ENCODE data around the gene ESYT2. TPM values are rescaled to one million over a fixed set of nuclear protein-coding genes. Genes with fewer than 3 reads are reported as not detected.
"Not testable (repeated sequence)": the region's sequence is repeated elsewhere in the genome, so short reads cannot be mapped to it uniquely, and the experiment has no call there.

The ESYT2 gene
- total RNA-seq, 1 donor from 2014 or later: 226 TPM

DNA sequence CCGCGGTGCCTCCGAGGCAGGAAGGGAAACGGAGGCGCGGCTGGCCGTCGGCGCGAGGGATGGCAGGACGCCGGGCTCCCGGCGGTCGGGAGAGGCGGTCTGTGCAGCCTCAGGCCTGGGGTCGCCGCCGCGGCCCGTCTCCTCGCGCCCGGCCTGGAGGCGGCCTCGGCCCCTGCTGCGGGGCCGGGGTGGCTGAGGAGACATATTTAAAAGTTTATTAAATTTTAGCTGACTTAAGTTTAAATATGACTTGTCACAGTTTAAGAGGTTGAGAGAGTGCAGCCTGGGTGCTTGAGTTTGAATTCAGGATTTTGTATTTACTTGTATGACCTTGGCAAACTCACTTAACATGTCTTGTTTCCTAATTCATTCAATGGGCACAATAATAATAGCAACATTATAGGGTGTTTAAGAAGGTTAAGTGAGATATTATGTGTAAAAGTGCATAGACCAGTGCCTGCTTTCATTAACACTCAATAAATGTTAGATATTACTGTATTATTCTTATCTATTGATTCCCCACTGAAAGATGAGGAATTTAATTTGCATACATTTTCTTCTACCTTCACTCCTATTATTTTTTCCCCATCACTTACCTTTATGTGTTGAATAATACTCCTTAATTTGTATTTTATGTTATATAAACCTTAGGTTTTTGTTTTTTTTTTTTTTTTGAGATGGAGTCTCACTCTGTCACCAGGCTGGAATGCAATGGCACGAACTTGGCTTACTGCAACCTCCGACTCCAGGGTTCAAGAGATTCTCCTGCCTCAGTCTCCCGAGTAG is 27.8 kb upstream of the ESYT2 start:
- no peak for DNase-seq (ENCODE audit: low read depth)

DNA sequence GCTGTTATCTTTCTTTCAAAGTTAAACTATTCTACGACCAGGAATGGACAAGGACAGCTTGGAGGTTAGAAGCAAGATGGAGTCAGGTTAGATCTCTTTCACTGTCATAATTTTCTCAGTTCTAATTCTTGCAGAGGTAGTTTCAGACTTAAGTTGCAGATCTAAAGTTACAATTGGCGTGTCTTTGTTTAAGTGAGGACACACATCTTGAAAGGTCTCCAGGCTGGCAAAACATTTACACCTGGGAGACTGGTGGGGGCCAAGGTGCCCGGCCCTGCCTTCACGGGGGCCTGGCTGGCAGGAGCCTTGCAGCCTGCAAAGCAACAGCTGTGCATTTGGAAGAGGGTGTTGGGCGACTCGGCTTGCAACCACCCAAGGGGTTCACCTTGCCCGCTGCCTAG is 25.4 kb upstream of the ESYT2 start:
- DNase-seq (ENCODE audit: low read depth): no peak

DNA sequence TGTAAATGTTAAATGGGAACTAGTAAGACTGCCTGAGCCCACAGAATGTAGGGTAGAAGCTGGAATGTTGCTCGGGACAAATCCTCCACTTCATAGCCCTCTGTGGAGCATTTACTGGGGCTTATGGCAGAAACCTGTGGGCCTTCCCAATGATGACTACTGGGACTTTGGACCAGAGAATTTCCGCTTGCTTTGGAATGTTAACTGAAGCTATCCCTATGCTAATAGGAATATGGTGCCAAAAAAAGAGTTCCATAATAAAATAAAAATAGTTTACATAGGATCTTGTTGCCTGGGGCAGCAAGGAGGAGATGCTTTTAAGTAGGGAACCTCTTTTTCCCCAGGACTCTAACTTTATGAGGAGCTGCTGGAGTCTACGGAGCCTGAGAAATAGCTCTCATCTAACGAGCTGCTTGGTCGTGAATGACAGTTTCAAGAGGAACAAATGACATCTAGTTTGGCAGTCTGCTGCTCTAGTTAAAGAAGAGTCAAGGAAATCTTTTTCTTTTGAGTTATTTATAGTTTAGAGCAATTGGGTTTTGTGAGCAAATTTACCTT is 21.3 kb upstream of the ESYT2 start:
- no peak for DNase-seq (ENCODE audit: low read depth)

DNA sequence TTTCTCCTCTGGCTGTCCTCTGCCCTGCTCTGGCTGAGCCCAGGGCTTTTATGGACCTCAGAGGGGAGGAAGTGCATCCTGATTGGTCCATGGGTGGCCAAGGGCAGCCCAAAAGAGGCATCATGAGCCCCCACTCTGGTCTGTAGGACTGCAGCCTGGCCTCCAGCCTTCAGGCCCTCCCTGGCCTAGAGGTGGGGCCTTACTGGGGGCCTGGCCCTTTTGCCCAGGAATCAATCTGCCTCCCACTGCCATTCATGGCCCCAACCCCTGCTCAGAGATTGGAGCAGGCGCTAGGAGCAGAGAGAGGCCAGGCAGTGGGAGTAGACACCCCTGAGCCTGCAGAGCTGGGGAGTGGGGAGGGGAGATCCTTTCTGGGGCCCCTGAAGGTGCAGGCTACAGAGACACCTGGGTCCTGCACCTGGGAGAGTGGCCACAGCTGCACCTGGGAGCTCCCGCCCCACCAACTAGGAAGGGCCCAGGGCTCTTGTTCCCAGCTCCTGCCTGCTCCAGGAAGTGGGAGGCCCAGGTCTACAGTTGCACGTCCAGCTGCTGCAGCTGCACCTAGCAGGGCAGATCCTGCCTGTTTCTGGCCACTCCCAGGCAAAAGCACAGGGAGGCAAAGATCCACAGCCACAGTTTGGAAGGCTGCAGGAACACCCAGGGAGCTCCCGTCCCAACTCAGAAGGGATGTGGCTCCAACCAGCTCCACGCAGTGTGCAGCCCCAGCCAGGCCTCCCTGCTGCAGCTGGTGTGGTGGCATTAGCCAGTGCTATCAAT is 20.6 kb upstream of the ESYT2 start:
- no peak for DNase-seq (ENCODE audit: low read depth)

DNA sequence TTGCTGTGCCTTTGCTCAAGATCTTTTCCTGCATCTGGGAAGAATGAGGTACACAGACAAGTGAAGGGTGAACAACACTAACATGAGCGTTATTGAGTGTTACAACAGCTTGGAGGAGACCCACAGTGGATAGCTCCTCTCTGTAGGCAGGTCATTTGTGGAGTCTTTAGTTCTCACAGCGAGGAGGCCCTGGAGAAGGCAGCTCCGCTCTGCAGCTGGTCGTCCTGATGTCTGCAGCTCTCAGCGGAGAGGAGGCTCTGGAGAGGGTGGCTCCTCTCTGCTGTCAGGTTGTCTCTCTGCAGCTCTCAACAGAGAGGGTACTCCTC is 20.1 kb upstream of the ESYT2 start:
- DNase-seq (ENCODE audit: low read depth): no peak

DNA sequence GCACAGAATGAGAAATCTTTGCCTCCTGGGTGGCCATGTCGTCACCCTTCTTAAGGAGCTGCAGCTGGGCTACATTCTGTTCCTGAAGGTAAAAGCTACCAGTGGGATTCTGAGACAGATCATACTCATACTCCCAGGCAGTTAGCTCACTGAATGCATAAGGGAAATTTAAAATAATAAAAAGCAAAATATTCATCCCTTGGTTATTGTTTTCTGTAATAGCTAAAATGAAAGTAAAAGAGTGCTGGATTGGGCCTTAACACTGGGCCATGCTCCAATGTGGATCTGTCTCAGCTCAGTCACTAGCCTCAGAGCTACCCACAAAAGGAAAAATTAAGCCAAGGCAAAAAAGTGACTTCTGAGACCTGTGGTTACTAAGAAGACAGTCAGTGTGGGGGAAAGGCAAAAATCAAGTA is 18.1 kb upstream of the ESYT2 start:
- no peak for DNase-seq (ENCODE audit: low read depth)

DNA sequence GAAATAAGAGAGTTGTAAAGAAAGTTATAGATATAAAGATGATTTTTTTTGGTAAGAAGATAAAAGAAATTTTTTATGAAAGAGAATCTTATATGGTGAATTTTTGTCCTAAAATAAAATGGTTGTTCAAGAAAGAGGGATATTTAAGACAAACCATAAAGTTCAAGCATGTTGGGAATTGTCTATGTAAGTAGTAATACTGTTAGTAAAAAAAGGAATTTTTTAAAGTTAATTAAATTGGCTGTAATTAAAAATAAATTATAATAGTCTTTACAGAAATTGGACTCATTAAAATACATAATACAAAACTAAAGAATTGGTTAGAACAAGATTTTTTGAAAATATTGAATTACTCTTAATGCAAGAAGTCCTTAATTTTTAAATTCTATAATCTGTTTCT is 17.0 kb upstream of the ESYT2 start:
- DNase-seq (ENCODE audit: low read depth): no peak

DNA sequence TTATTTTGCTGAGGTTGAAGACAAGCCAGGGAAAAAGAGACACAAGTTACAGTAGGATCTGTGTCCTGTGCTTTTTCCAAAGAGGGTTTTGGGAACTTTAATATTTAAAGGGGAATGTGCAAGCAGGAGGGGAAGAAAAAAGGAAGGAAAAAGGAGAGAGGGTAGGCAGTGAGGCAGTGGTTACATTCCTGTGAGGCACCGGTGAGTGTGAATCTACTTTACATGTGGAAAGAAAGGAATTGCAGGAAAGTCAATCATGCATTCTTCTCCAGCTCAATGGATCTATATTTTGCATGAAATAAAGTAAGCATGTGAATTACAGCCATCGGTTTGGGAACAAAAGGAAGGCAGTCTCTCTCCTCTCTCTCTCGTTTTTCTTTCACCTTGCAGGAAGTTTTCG is 14.5 kb upstream of the ESYT2 start:
- DNase-seq (ENCODE audit: low read depth): peak; percentile 50

DNA sequence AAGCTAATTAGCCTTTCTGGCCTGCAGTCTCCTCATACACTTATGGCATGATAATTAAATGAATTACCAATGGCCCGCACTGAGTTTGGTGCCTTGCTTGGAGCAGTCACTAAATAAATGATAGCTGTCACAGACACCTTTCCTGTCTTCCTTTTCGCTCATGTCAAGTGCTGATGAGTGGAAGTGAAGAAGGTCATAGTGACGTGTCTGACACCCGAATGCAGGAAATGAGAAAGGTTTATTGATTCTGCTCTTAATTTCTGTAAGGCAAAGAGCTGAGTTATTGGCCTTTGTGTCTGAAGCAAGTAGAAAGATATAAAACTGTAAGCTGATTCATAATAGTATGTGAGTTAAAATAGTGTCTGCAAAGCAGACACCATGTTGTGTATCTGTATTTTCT is 13.2 kb upstream of the ESYT2 start:
- no peak for DNase-seq (ENCODE audit: low read depth)

DNA sequence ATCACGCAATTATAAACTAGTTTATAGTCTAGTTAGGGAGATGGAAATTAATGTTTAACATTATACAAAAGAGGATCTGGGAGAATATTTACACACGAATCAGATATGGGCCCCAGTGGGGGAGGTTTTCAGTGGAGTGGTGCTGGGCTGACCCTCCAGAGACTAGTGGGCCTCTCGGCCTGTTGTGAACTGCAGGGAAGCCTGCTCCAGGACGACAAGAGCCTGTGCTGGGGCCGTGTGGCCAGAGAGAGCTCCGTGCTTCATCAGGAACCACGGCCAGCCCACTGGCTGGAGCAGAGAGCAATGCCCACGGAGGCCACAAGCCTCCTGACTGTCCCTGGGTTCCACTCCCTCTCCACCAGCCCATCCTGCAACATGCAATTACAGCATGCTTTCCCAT is 11.3 kb upstream of the ESYT2 start:
- no peak for DNase-seq (ENCODE audit: low read depth)

DNA sequence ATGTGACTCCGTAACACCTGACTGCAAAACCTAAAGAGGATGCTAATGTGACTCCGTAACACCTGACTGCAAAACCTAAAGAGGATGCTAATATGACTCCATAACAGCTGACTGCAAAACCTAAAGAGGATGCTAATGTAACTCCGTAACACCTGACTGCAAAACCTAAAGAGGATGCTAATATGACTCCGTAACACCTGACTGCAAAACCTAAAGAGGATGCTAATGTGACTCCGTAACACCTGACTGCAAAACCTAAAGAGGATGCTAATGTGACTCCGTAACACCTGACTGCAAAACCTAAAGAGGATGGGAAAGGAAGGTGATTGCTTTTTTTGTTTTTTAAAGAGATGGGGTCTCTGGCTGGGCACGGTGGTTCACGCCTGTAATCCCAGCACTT is 9.9 kb upstream of the ESYT2 start:
- not testable (repeated sequence) for DNase-seq (ENCODE audit: low read depth)

DNA sequence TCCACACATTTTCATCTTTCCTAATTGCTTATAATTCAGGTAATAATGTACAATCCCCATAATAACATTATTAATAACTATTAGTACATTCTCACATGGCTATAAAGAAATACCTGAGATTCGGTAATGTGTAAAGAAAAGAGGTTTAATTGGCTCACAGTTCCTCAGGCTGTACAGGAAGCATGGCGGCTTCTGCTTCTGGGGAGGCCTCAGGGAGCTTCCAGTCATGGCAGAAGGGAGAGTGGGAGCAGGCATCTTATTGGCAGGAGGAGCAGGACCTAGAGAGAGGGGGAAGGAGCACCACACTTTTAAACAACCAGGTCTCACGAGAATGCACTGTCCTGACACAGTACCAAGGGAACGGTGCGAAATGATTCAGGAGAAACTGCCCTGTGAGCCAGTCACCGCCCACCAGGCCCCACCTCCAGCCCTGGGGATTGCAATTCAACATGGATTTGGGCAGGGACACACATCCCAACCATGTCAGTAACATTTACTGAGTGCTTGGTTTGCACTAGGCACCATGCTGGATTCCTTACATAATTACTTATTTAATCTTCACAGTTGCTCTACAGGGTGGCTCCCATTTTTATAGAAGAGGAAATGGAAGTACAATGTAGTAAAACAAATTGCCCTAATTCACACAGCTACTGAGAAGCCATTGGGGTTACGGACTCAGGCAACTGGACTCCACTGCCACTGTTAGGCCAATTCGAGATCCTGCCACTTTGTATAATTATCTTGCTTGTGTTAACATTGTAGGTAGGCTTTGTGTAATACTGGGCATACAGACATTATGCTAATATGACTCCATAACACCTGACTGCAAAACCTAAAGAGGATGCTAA is 8.7 kb upstream of the ESYT2 start:
- no peak for DNase-seq (ENCODE audit: low read depth)

DNA sequence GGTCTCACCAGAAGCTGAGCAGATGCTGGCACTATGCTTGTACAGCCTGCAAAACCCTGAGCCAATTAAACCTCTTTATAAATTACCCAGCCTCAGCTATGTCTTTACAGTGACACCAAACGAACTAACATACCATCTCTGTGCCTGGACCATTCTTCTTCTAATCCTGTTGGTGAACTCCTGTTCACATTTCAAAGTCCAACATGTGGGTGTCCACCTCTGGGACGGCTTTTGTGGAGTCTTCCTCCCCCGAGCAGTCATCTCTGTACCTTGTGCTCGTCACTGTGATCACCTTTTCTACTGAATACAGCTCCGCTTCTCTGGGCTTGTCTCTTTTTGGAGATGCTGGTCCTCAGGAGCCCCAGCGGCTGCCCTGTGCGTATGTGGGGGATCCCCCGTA is 7.4 kb upstream of the ESYT2 start:
- DNase-seq (ENCODE audit: low read depth): no peak

DNA sequence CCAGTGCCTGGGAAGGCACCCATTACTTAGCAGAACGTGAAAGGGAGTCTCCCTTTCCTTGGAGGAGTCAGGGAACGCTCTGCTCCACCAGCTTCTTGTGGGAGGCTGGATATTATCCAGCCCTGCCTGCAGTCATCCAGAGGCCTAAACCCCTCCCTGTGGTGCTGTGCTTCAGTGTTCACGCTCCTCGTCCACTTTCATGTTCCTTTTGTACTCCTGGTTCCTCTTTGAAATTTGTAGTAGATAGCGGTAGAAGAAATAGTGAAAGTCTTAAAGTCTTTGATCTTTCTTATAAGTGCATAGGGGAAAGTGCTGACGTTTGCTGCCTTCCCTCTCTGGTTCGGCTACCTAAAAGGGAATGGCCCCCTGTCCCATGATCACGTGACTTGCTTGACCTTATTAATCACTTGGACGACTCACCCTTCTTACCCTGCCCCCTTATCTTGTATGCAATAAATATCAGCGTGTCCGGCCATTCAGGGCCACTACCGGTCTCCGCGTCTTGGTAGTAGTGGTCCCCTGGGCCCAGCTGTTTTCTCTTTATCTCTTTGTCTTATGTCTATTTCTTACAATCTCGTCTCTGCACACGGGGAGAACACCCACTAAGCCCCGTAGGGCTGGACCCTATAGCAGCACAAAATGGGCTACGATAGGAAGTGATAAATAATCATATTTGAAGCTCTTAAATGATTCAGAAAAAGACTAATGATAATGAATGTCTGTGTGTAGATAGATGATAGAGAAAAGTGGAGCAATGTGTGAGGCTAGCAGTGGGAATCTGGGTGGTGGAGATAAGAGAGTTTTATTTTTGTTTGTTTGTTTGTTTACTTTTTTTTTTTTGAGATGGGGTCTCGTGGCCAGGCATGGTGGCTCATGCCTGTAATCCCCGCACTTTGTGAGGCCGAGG is 5.8 kb upstream of the ESYT2 start:
- no peak for DNase-seq (ENCODE audit: low read depth)

DNA sequence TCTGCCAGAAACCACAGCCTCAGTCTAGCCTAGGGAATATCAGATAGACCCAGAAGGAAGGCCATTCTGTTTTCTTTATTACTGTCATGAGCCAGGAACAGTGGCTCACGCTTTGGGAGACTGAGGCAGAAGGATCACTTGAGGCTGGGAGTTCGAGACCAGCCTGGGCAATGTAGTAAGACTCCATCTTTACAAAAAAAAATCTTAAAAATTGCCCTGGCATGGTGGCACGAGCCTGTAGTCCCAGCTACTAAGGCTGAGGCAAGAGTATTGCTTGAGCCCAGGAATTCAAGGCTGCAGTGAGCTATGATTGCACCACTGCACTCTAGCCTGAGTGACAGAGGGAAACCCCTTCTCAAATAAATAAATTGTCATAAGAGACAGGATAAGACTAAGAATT is 3.7 kb upstream of the ESYT2 start:
- no peak for DNase-seq (ENCODE audit: low read depth)

DNA sequence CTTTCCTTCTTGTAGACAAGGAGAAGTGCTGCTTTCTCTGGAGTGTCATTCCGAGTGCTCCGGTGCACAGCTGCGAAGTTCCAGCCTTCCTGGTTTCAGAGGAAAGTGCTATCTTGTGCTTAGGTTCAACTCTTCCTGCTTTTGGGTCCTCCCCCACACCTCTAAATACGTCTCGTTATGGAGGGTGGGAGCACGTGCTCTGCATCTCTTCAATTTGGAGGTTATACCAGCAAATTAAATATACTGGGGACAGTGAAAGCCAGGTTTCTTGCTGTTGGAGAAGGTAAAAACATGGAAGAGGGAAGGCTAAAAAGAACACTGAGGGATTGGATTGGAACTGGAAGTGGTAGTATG is 2.4 kb upstream of the ESYT2 start:
- no peak for DNase-seq (ENCODE audit: low read depth)

DNA sequence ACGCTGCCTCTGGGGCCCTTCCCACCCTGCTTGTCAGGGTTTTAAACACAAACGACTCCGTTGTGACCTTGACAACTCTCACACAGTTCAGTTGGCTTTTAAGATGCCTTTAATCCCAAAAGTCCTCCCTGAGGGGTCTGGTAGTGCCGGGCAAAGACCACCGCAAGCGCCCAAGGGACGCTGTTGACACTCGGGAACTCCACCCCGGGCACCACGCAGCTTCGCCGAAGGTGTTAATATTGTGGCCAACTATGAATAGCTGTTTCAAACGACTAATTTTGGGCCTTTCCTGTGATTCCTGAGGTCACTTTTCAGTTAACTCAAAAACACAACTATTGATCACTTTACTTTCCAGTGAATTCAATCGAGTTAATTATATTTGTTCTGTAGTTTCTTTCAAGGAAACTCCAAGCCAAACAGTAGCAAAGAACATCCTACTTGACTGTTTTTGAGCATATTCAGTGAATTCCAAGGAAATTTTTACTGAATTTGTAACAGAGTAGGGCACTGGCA is 958 bp upstream of the ESYT2 start:
- DNase-seq (ENCODE audit: low read depth): no peak

DNA sequence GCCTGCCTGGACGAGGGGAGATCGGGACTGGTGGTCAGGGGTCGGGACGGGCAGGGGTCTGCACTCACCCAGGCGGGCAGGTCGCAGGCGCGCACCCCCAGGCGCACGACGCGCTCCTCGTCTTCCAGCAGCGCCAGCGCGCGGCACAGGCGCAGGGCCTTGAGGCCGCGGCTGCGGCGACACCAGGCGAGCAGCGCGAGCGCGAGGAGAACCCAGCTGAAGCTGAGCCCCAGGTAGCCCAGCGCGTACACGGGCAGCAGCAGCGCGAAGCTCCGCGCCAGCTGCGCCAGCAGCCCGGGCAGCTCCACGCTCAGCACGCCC is 328 bp downstream of the ESYT2 start:
- DNase-seq (ENCODE audit: low read depth): peak; percentile 47

DNA sequence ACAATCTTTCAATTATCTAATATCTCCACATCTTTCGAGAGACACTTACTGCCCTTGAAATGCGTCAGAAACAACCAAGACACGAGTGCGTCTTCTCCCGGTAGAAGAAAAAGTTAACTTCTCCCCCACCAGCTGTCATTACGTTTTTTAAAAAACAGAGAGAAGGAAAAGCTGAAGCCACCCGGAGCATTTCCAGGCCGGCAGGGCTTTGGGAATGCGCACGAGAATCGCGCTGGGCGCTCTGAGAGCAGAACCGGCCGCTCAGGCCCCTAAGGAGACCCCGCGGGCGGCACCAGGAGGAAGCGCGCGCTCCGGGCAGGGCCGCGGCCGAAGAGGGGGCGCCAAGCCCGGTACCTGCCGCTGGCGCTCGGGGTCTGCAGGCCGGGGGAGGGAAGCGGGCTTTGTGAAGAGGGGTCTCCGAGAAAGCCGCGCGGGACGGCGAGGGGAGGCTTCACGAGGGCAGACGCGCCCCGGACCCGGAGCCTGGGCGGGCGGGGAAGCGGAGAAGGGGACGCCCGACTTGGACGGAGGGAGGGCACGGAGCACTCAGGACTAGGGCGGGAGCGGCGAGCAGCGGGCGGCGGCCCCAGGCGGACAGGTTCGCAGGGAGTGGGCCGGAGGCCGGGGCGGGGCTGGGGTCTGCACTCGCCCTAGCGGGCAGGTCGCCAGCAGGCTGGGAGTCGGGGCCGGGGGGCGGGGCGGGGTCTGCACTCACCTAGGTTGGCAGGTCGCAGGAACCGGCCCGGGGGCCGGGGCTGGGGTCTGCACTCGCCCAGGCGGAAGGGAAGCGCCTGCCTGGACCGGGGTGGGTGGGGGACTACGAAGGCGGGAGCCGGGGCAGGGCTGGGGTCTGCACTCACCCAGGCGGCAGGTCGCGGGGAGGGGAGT is 932 bp downstream of the ESYT2 start:
- no peak for DNase-seq (ENCODE audit: low read depth)

DNA sequence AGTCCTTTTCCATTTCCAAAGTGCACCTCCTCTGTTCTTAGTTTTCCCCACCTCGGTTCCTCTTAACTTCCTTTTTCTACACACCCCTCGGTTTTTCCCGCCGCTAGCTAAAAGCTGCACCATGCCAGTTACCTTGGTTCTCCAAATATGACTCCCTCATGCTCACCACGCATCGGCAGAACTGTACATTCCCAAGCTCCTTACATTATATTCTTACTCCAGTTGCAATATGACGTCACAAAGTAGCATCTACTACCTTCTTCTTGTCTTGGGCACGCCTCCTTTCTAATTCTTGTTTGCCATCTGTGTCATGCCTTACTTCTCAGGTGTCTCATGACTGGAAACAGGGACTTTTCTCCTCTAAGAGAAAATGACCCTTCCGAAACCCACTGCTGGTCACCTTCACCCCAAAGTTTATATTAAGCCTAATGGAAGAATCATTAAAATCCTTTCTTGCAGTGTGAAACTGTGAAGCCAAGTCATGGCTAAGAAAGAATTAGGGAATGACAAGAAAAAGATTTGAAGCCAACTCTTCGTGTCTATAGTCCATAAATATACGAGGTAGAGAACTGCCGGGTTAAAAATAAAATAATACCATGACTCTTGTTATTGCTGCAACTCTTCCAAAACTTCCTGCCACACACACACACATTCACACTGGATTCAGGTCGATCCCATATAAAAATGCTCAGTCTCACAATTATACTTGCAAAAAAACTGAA is 1.7 kb downstream of the ESYT2 start:
- DNase-seq (ENCODE audit: low read depth): no peak

Data from renal cortical epithelial cell (primary cell).